SH-SY5Y (cell line): ENCODE data around the gene STK32C.

ENCODE experiments used
- GATA2 ChIP-seq: IDR thresholded peaks from 2 replicates; pipeline ENCODE4 v1.6.1; 2011; ENCODE audit warnings: mild to moderate bottlenecking, low read depth, low read length
- GATA3 ChIP-seq: IDR thresholded peaks from 2 replicates; pipeline ENCODE4 v1.6.1; 2011; ENCODE audit warnings: low read depth, mild to moderate bottlenecking, low read length, moderate library complexity

Gene STK32C

DNA sequence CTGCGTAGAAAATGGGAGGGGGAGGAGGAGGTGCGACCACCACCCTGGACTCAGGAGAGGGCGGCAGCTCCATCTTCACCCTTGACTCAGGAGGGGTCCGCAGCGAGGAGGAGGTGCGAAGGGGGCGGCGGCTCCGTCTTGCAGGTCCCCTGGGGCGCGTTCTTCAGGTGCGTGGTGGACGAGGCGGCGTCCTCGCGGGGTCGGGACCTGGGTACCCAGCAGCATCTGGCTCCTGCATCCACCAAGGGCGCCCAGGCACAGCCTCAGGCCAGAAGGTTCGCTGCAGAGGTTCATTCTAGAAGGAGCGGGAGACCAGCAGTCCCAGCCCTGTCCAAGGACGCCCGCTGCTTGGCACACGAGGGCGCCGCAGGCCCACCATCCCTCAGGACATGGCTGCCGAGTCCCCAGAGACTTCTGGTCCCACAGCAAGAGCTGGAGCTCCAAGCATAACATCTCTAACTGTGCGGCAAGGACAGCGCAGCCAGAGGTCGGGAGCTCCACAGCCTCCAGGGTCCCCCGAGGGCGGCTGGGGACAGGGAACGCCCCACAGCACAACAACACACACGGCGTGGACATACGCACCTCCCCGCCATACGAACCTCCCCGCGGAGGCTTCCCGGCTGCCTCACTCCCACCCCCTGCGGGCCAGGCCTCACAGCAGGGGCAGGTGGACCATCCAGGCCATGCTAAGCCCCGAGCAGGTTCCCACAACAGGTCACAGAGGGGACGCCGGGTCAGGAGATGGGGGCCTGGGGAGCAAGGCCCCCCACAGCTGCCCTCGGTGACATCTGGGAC, 137.8 kb downstream of the STK32C start:
- TF ChIP-seq GATA3 = no peak
- TF ChIP-seq GATA2 = no peak

DNA sequence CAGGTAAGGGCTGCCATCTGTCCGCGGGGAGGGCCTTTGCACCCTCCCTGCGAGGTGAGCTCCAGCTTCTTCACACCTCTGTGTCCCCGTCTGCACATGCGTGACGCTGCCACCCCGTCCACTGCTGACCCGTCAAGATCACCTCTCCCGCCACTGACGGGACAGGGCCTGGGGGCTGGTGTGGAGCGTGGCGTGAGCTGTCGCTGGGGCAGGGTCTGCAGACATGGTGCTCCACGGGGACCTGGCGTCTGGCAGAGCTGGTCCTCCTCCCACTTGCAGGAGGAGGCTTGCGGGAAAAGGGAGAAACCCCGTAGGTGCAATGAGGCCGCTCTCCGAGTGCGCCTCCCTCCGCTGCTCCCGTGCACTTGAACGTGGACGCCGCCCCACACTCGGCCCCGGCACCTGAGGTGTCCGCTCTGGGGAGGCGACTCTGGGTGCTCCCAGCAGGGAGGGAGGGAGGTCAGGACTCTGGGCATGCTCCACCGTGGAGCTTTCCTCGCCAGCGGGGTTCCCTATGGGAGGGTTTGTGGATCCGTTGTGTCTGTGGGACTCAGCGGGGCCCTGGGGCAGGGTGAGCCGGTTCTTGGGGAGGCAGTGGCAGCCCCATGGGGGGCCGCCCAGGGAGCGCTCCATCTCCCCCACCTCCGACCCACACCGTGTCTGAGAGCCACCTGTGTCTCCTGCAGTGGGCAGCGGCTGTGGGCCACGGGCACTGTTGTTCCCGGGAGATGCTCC, 138.6 kb downstream of the STK32C start:
- no peak for TF ChIP-seq GATA3
- TF ChIP-seq GATA2 = no peak

DNA sequence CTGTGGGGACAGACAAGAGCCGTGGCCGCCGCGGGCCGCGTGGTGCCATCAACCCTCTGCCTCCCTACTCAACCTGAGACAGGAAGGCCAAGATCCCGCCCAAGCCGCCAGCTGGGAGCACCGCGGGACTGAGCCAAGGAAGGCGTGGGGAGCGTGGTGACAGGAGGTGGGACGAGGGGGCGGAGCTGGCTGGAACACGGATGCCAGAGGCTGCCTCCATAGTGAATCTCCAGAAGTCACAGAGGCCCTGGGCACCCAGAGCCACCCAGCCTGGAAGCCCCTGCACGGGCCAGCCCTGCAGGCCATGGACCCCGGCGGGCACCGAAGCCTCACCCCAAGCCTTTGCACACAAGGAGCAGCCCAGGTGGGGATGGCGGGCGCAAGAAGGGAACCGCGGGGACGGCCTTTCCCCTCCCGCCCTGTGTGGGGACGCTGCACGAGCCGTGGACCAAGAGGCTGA, 139.1 kb downstream of the STK32C start:
- TF ChIP-seq GATA3 (no peak), GATA2 (no peak)

DNA sequence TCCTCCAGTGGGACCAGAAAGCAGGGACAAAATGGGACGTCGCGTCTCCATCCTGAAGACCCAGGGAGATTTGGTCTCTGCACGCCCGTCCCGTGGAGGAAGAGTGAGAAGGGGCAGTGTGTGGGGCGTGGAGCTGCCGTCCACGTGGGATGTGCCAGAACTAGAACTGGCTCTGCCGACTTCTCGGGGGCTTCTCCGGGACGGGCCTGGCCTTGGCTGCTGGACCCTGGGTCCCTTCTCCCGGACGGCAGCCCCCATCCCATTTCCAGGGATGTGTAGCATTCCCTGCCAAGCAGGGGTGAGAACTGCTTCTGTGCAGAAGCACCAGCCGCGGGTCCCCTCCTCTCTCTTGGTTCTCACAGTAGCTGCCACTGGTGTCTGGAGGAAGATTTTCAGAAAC, 139.8 kb downstream of the STK32C start:
- TF ChIP-seq GATA3 (no peak), GATA2 (no peak)

DNA sequence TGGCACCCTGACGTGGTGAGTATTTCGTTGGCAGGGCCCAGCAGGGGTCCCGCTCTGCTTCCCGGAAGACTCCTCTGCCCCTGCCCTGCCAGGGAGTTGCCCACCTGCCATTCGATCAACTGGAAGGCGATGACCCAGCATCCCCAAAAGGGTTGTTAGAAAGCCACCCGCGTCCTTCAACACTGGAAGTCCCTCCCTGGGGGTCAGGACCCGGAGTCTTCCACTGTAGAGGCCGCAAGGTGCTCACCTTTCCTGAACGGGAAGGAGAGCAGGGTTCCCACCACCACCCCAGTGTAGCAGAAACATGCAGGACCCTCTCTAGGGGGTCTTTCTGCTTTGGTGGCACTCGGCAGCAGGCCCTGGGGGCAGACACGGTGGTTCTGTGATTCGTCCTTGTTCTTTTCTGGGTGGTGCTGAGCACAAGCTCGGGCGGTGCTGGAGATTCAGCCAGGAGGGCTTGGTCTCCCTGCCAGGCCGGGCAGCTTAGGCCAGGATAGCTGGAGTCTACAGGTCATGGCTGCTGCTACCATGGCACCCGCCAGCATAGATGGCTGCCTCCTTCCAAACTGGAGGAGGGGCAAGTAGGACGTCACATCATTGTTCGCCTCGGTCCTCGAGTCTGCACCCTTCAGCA, 140.6 kb downstream of the STK32C start:
- TF ChIP-seq GATA2 = no peak
- no peak for TF ChIP-seq GATA3

DNA sequence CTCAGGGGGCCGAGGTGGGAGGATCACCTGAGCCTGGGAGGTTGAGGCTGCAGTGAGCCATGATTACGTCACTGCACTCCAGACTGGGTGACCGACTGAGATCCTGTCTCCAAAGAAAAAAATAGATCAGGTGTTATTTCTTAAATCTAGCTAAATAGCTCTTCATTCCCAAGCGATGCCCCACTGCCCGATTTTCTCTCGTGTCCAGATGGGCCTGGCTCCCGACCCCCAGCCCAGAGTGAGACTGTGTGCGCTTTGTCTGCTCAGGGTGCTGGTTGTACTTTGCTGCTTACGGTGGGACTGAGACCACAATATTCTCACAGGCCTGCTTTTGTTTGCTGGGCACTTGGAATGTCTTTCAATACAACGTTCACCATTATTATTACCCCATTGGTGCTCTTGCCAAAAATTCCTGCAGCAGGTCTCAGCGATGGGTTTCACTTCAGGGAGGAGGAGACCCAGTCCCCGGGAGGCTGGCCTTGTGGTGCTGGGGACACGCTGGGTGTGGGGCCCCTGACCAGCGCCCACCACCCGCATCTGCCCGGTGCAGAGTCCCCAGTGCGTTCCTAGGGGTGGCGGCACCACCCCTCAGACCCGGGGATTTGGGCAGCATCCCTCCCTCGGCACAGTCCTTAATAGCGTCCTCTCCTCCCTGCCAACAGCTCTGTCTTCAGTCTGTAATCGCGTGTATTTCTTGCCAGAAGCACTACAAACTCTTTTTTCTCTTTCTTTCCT, 141.4 kb downstream of the STK32C start:
- TF ChIP-seq GATA3 (no peak), GATA2 (no peak)

DNA sequence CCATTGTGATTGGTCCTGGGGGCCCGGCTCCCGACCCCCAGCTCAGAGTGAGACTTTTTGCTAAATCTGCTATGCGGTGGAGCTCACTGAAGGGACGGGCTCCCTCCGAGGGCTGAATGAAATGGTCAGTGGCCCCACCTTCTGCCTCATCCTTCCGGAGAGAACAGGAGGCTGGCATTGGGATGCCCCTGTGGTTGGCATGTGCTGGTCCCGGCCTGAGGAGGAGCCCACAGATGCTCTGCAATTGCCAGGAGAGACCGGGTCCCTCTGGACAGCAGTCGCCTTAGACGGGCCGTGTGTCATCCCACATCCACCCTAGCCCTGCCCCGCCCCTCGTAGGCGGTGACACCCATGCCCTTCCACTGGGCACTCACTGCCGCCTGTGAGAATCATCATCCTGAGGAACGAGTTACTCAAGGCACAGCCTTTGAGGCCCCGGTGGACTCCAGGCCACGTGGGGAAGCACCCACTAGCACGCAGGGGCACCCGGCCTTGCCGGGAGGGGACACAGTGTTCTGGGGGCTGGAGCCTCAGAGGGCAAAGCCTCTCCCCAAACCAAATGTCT, 142.3 kb downstream of the STK32C start:
- no peak for TF ChIP-seq GATA3
- no peak for TF ChIP-seq GATA2

DNA sequence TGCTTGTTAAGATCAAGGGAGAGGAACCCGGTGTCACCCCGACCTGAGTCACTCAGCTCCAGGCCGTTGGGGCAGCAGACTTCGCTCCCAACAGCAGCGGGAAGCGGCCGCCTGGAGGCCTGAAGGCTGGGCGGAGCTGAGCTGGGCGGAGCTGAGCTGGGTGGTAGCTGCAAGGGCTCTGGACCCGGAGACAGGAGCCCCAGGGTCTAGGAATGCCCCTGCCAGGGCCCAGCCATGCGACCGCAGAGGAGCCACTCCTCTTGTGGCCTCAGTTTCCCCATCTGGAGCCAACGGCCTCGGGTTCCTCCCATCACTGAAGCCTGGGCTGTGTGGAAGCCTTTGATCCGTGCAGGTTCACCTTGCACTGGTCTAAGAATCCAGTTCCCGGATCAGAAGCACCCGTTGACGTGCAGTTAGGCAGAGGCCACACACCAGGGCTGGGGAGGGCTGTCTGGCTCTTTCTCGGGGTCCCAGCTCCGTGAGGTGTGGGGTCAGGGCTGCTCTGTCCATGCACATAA, 142.9 kb downstream of the STK32C start:
- TF ChIP-seq GATA3 = no peak
- TF ChIP-seq GATA2 = no peak

DNA sequence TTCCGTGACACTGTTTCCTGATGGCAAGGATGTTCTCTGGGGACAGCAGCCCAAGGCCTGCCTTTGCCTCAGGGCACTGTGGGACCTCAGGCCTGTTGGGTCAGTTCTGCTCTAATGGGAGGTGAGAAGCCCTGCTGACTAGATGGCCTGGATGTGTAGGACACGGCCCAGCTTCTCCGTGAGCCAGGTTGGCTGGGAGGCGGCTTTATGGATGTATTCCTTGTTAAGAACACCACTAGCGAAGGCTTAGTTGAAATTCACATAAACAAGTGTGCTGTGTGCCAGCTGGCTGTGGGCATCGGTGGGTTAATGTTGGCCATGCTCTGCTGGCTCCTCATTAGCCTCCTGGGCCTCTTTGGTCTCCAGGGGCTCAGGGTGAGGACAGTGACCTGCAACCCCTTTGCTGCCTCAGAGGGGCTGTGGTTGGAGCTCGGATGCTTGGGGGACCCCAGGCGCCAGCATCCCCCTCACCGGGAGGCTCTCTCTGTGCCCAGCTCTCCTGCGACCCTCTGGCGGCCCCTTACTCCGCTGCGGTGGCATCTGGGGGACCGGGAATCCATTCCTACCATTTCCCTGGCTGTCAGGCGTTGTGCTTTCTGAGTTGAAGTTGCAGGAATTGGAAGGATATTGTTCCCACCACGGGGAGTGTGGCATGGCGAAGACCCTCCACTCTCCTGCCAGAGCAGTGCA, 143.8 kb downstream of the STK32C start:
- TF ChIP-seq GATA2 (no peak), GATA3 (no peak)

DNA sequence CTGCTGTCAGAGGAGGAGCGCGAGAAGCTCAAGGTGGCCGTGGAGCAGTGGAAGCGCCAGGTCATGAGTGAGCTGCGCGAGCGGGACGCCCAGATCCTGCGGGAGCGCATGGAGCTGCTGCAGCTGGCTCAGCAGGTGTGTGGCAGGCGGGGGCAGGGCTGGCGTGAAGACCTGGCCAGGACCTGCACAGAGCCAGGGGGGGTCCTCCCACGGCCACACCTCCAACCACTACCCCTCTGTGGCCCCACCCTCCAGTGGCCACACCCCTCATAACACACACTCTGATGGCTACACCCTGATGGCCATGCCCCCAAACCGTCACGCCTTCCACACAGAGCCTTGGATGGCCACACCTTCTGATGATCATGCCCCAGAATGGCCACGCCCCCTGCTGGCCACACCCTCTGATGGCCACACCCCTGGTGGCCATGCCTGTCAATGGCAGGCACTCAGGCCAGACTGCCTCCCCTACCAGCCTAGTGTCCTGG, 144.4 kb downstream of the STK32C start:
- TF ChIP-seq GATA3 (no peak), GATA2 (no peak)

DNA sequence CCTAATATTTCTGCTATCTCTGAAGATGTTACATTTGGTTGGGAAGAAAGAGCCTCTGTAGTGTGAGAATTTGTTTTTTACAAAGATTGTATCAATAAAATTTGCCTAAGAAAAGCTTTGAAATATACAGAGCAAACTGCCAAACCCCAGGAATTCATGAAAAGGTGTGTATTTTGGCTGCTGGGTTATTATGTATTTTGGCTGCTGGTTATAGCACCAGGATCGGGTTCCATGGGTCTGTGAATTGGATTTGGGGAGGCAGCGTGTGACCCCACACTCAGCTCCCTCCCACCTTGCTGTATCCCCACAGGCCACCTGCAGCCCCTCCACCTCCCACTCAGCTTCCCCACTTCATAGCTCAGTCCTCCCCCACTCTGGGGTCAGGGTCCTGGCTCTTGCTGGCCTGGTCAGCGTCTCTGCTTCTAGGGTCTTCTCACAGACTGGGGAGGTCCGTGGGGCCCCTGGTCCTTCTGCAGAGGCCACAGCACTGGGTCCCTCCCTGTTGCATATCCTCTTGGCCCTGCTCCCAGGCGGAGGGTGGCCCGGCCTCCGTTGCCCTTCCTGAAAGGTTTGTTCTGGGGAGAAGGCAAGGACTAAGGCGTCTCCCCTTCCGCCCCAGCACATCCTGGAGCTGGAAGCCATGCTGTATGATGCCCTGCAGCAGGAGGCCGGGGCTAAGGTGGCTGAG, 145.0 kb downstream of the STK32C start:
- TF ChIP-seq GATA3 (no peak), GATA2 (no peak)

DNA sequence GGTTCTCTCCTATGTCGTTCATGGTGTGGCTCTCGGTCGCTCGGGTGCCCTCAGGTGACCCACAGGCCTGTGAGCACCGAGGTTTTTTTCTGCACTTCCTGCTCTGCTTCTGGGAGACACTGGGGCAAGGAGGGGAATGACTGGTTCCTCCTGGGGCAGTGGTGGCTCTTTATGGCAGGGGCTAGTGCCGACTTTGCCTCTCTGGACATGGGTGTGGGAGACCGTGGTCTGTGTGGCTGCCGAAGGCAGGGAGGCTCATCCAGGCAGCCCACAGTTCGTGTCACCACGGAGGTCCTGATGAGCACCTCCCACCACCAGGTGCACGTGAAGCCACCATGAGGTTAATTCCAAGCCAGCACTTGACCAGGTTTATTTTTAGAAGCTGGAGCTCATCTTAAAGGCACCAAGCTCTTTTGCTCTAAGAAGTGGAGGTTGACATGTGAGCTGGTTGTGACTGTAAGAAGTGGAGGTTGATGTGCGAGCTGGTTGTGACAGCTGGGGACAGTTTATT, 145.7 kb downstream of the STK32C start:
- no peak for TF ChIP-seq GATA2
- TF ChIP-seq GATA3 = no peak

DNA sequence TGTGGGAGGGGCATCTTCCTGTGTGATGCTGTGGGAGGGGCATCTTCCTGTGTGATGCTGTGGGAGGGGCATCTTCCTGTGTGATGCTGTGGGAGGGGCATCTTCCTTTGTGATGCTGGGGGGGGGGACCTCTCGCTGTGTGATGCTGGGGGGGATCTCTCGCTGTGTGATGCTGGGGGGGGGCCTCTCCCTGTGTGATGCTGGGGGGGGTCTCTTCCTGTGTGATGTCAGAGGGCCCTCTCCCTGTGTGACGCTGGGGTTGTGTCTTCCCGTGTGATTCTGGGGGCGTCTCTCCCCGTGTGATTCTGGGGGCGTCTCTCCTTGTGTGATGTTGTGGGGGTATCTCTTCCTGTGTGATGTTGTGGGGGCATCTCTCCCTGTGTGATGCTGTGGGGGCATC, 148.9 kb downstream of the STK32C start:
- TF ChIP-seq GATA3 = no peak
- TF ChIP-seq GATA2 = no peak
